ENCODE data around the gene BAHCC1. TPM values are rescaled to one million over a fixed set of nuclear protein-coding genes. Genes with fewer than 3 reads are reported as not detected.

BAHCC1 gene
- total RNA-seq, 1 donor from 2014 or later, result 61.3 TPM

GRCh38 chr17:81513372-81513752 is 118.1 kb downstream of the BAHCC1 start:
- H3K4me3 Mint-ChIP-seq, result peak overlapping the region; percentile 93
- H3K4me1 Mint-ChIP-seq, result peaks cover 54% of the 10 kb centered on the region
- TF ChIP-seq CTCF (conservative IDR thresholded peaks at IDR 0.05), result no peak
- peak; percentile 55 for DNase-seq (ENCODE audit: low read depth, low spot score)
- H3K27me3 Mint-ChIP-seq (ENCODE audit: low read depth), result peaks cover 51% of the 10 kb centered on the region
- H3K9me3 Mint-ChIP-seq, result no peaks in the 10 kb centered on the region
- H3K36me3 Mint-ChIP-seq (ENCODE audit: low read depth), result peaks cover 38% of the 10 kb centered on the region
- peak overlapping the region; percentile 90 for H3K27ac Mint-ChIP-seq (ENCODE audit: unreplicated experiment)

GRCh38 chr17:81513753-81514488 is 118.7 kb downstream of the BAHCC1 start:
- peak; percentile 60 for DNase-seq (ENCODE audit: low read depth, low spot score)
- Mint-ChIP-seq H3K4me1 (peaks cover 52% of the 10 kb centered on the region), H3K4me3 (peak overlapping the region; percentile 93), H3K9me3 (no peaks in the 10 kb centered on the region), H3K27me3 (ENCODE audit: low read depth) (peaks cover 50% of the 10 kb centered on the region), H3K27ac (ENCODE audit: unreplicated experiment) (peak overlapping the region; percentile 90), H3K36me3 (ENCODE audit: low read depth) (peaks cover 33% of the 10 kb centered on the region)
- no peak for TF ChIP-seq CTCF (conservative IDR thresholded peaks at IDR 0.05)

GRCh38 chr17:81514489-81514738 is 119.2 kb downstream of the BAHCC1 start:
- Mint-ChIP-seq H3K27ac (ENCODE audit: unreplicated experiment) (no peak overlapping the region), H3K36me3 (ENCODE audit: low read depth) (peaks cover 28% of the 10 kb centered on the region), H3K4me1 (peaks cover 47% of the 10 kb centered on the region), H3K27me3 (ENCODE audit: low read depth) (peaks cover 45% of the 10 kb centered on the region), H3K4me3 (peak overlapping the region; percentile 82), H3K9me3 (no peaks in the 10 kb centered on the region)
- no peak for TF ChIP-seq CTCF (conservative IDR thresholded peaks at IDR 0.05)
- DNase-seq (ENCODE audit: low read depth, low spot score), result no peak

GRCh38 chr17:81514739-81515529 is 119.7 kb downstream of the BAHCC1 start:
- no peaks in the 10 kb centered on the region for H3K9me3 Mint-ChIP-seq
- peaks cover 42% of the 10 kb centered on the region for H3K4me1 Mint-ChIP-seq
- no peak for DNase-seq (ENCODE audit: low read depth, low spot score)
- H3K27me3 Mint-ChIP-seq (ENCODE audit: low read depth), result peaks cover 43% of the 10 kb centered on the region
- peak overlapping the region; percentile 75 for H3K27ac Mint-ChIP-seq (ENCODE audit: unreplicated experiment)
- peak overlapping the region; percentile 92 for H3K4me3 Mint-ChIP-seq
- H3K36me3 Mint-ChIP-seq (ENCODE audit: low read depth), result peaks cover 22% of the 10 kb centered on the region
- no peak for TF ChIP-seq CTCF (conservative IDR thresholded peaks at IDR 0.05)

GRCh38 chr17:81515530-81516041 is 120.3 kb downstream of the BAHCC1 start:
- H3K9me3 Mint-ChIP-seq, result no peaks in the 10 kb centered on the region
- peaks cover 38% of the 10 kb centered on the region for H3K4me1 Mint-ChIP-seq
- DNase-seq (ENCODE audit: low read depth, low spot score), result no peak
- no peak for TF ChIP-seq CTCF (conservative IDR thresholded peaks at IDR 0.05)
- peaks cover 44% of the 10 kb centered on the region for H3K27me3 Mint-ChIP-seq (ENCODE audit: low read depth)
- peaks cover 16% of the 10 kb centered on the region for H3K36me3 Mint-ChIP-seq (ENCODE audit: low read depth)
- H3K4me3 Mint-ChIP-seq, result peak overlapping the region; percentile 92
- peak overlapping the region; percentile 75 for H3K27ac Mint-ChIP-seq (ENCODE audit: unreplicated experiment)

Small RNA genes lying within 50 kb of the gene (microRNA-seq; reads per million reads assigned to microRNA genes)
- 12.4 reads per million, percentile 25 among the genes with 10 or more reads in this experiment for gene MIR3186
- gene MIR4740, result 5.3 reads per million

Other genes with a start within 250 kb of the BAHCC1 start
- gene PVALEF, start 229.9 kb upstream of the BAHCC1 start, total RNA-seq, result not detected in 2 replicates
- gene AATK, start 229.2 kb upstream of the BAHCC1 start, total RNA-seq, result 6.0 and 6.7 TPM in 2 replicates
- 40.7 and 42.5 TPM in 2 replicates for gene CEP131, start 172.5 kb upstream of the BAHCC1 start, total RNA-seq
- 36.9 and 40.4 TPM in 2 replicates for gene TEPSIN, start 156.4 kb upstream of the BAHCC1 start, total RNA-seq
- gene NDUFAF8, start 156.1 kb upstream of the BAHCC1 start, total RNA-seq, result 54.5 and 68.2 TPM in 2 replicates
- 59.6 and 63.3 TPM in 2 replicates for gene SLC38A10, start 100.2 kb upstream of the BAHCC1 start, total RNA-seq
- 4,235 and 4,315 TPM in 2 replicates for gene ACTG1, start 117.3 kb downstream of the BAHCC1 start, total RNA-seq
- 0.43 and 0.56 TPM in 2 replicates for gene FSCN2, start 132.9 kb downstream of the BAHCC1 start, total RNA-seq
- 45.0 and 48.3 TPM in 2 replicates for gene FAAP100, start 156.9 kb downstream of the BAHCC1 start, total RNA-seq
- 89.8 and 97.7 TPM in 2 replicates for gene NPLOC4, start 241.7 kb downstream of the BAHCC1 start, total RNA-seq
- gene TSPAN10, start 241.7 kb downstream of the BAHCC1 start, total RNA-seq, result 1.5 and 1.6 TPM in 2 replicates